HepG2 (cell line): ENCODE measurements around the gene ZNF467. TPM values are rescaled to one million over a fixed set of nuclear protein-coding genes. Genes with fewer than 3 reads are reported as not detected.

ENCODE experiments used
- ATAC-seq: fragments of 200-7000 bp; cut with Tn5 transposase; 3 replicates; pipeline ENCODE4 v1.9.1; 2020; ENCODE audit warnings: mild to moderate bottlenecking, moderate library complexity
- BruUV-seq: library from RNA; stranded (reverse); fragments of 400-500 nt; replicated peaks from 2 replicates; lab custom pipeline; 2021; lab: Mats Ljungman, UMichigan
- CTCF ChIA-PET: fragments of 300-600 bp; formaldehyde crosslinking; extraction: SDS; loops from one replicate; lab custom pipeline; 2021; ENCODE audit warnings: low total read pairs, inconsistent platforms, low intra/inter-chr PET ratio; lab: Yijun Ruan, JAX
- POLR2A ChIA-PET: fragments of 350-600 bp; sonication (Branson Sonifier 250); formaldehyde crosslinking; loops from one replicate; lab custom pipeline; 2020; ENCODE audit warnings: antibody characterized with exemption, inconsistent platforms; lab: Yijun Ruan, JAX
- DNase-seq: peaks from one replicate; pipeline ENCODE4 v3.0.0-alpha.2; 2015; ENCODE audit warnings: low spot score
- FAIRE-seq: peaks from 3 replicates; lab custom pipeline; 2011; peaks lifted over from hg19 to GRCh38; lab: Jason Lieb, UNC
- H2AFZ ChIP-seq: one replicate; pipeline ENCODE4 v1.6.1; 2011; ENCODE audit warnings: low read length, inconsistent platforms
- H3K27ac ChIP-seq: fragments of 300-600 bp; 3 replicates; pipeline ENCODE4 v1.8.0; 2011; ENCODE audit warnings: mixed run types, mild to moderate bottlenecking, mixed read lengths, low read length, inconsistent platforms; ENCODE audit not compliant: insufficient read depth; ENCODE audit errors: extremely low read length
- H3K27me3 ChIP-seq, 2 experiments: fragments of 200-600 bp in 1 of 2; 2 replicates in 1 of 2; 3 replicates in 1 of 2; pipeline versions ENCODE4 v1.6.0 to v1.8.0; 2011; ENCODE audit warnings: low read length in 2 of 2, mild to moderate bottlenecking in 2 of 2, moderate library complexity in 2 of 2, inconsistent platforms in 1 of 2; ENCODE audit not compliant: insufficient read depth in 2 of 2, control insufficient read depth in 1 of 2
- H3K36me3 ChIP-seq, 2 experiments: fragments of 200-600 bp in 1 of 2; replicated peaks in 1 of 2; 2 replicates in 1 of 2; 3 replicates in 1 of 2; pipeline versions ENCODE4 v1.5.1 to v1.8.0; 2011; ENCODE audit warnings: low read length in 2 of 2, inconsistent platforms in 1 of 2; ENCODE audit not compliant: insufficient read depth in 2 of 2, control insufficient read depth in 1 of 2
- H3K4me1 ChIP-seq: 2 replicates; pipeline ENCODE4 v1.5.1; 2012; ENCODE audit warnings: low read length, inconsistent platforms; ENCODE audit not compliant: insufficient read depth
- H3K4me2 ChIP-seq: 2 replicates; pipeline ENCODE4 v1.6.0; 2011; ENCODE audit warnings: low read depth, low read length, inconsistent platforms
- H3K4me3 ChIP-seq, 3 experiments: fragments of 200-600 bp in 1 of 3; sonication (generic), shearing (Covaris generic) in 1 of 3; replicated peaks in 1 of 3; 2 replicates each; pipeline ENCODE4 v1.5.1; 2011 to 2016; ENCODE audit warnings: low read length in 3 of 3, inconsistent platforms in 2 of 3, low read depth in 2 of 3, mild to moderate bottlenecking in 2 of 3, control low read depth in 1 of 3, mixed read lengths in 1 of 3; ENCODE audit not compliant: insufficient read depth in 1 of 3
- H3K79me2 ChIP-seq: one replicate; pipeline ENCODE4 v1.6.1; 2011; ENCODE audit warnings: low read length, inconsistent platforms; ENCODE audit not compliant: insufficient read depth
- H3K9ac ChIP-seq: 2 replicates; pipeline ENCODE4 v1.6.0; 2011; ENCODE audit warnings: mild to moderate bottlenecking, low read depth, low read length, inconsistent platforms; ENCODE audit not compliant: insufficient read depth
- H3K9me3 ChIP-seq: 2 replicates; pipeline ENCODE4 v1.5.1; 2012; ENCODE audit warnings: mild to moderate bottlenecking, low read length
- H4K20me1 ChIP-seq: 2 replicates; pipeline ENCODE4 v1.6.0; 2011; ENCODE audit warnings: inconsistent platforms, mild to moderate bottlenecking, low read length, moderate library complexity; ENCODE audit not compliant: insufficient read depth
- ATF7 ChIP-seq, 2 experiments: fragments of 450-650 bp in 1 of 2; sonication (generic) in 1 of 2; formaldehyde crosslinking in 1 of 2; IDR thresholded peaks; 2 replicates each; pipeline versions ENCODE4 v1.4.0 to v1.6.1; 2016 to 2020; ENCODE audit warnings: antibody characterized with exemption in 1 of 2, mild to moderate bottlenecking in 1 of 2, missing genetic modification reagents in 1 of 2
- ATRX ChIP-seq: sonication (generic); formaldehyde crosslinking; IDR thresholded peaks from 2 replicates; pipeline ENCODE4 v1.4.0; 2020; ENCODE audit warnings: missing genetic modification reagents, borderline replicate concordance
- CHD4 ChIP-seq: fragments of 200-600 bp; sonication (generic); IDR thresholded peaks from 2 replicates; pipeline ENCODE4 v1.7.0; 2017; ENCODE audit warnings: mild to moderate bottlenecking, low read length, borderline replicate concordance
- FOXJ3 ChIP-seq: sonication (generic); formaldehyde crosslinking; IDR thresholded peaks from 2 replicates; pipeline ENCODE4 v1.4.0; 2020; ENCODE audit warnings: missing genetic modification reagents, mild to moderate bottlenecking, borderline replicate concordance
- FOXP4 ChIP-seq: sonication (generic); formaldehyde crosslinking; IDR thresholded peaks from 2 replicates; pipeline ENCODE4 v1.4.0; 2020; ENCODE audit warnings: missing genetic modification reagents
- HHEX ChIP-seq: IDR thresholded peaks from 2 replicates; pipeline ENCODE4 v1.6.1; 2016; ENCODE audit warnings: control low read depth
- KDM4B ChIP-seq: sonication (generic); formaldehyde crosslinking; IDR thresholded peaks from 2 replicates; pipeline ENCODE4 v1.4.0; 2020; ENCODE audit warnings: missing genetic modification reagents
- KLF11 ChIP-seq: IDR thresholded peaks from 2 replicates; pipeline ENCODE4 v1.6.1; 2016; ENCODE audit warnings: missing compliant biosample characterization
- KLF13 ChIP-seq: sonication (generic); formaldehyde crosslinking; IDR thresholded peaks from 2 replicates; pipeline ENCODE4 v1.4.0; 2020; ENCODE audit warnings: mild to moderate bottlenecking, missing genetic modification reagents
- NCOR1 ChIP-seq: fragments of 200-600 bp; sonication (generic); IDR thresholded peaks from 2 replicates; pipeline ENCODE4 v1.7.0; 2017; ENCODE audit warnings: antibody characterized with exemption, low read length, borderline replicate concordance
- NONO ChIP-seq, 2 experiments: fragments of 450-650 bp in 1 of 2; sonication (generic) in 1 of 2; formaldehyde crosslinking in 1 of 2; IDR thresholded peaks in 1 of 2; conservative IDR thresholded peaks in 1 of 2; 2 replicates each; pipeline versions ENCODE4 v1.6.1 to v1.8.0; 2017 to 2022; ENCODE audit warnings: mild to moderate bottlenecking in 1 of 2, missing genetic modification reagents in 1 of 2, moderate library complexity in 1 of 2
- SSRP1 ChIP-seq: IDR thresholded peaks from 2 replicates; pipeline ENCODE4 v1.6.1; 2016; ENCODE audit warnings: control low read depth
- THAP8 ChIP-seq: sonication (generic); formaldehyde crosslinking; IDR thresholded peaks from 2 replicates; pipeline ENCODE4 v1.5.1; 2020; ENCODE audit warnings: missing genetic modification reagents, mild to moderate bottlenecking, borderline replicate concordance
- XRCC5 ChIP-seq: fragments of 200-400 bp; formaldehyde crosslinking; optimal IDR thresholded peaks from 2 replicates; pipeline ENCODE3; 2017; ENCODE audit warnings: mild to moderate bottlenecking, low read length
- ZNF20 ChIP-seq: sonication (generic); formaldehyde crosslinking; IDR thresholded peaks from 2 replicates; pipeline ENCODE4 v1.4.0; 2020; ENCODE audit warnings: mild to moderate bottlenecking, moderate library complexity, missing genetic modification reagents
- ZNF326 ChIP-seq: sonication (generic); formaldehyde crosslinking; IDR thresholded peaks from 2 replicates; pipeline ENCODE4 v1.4.0; 2020; ENCODE audit warnings: missing genetic modification reagents, borderline replicate concordance
- ZNF512 ChIP-seq: sonication (generic); formaldehyde crosslinking; IDR thresholded peaks from 2 replicates; pipeline ENCODE4 v1.4.0; 2020; ENCODE audit warnings: mild to moderate bottlenecking, missing genetic modification reagents
- WGBS: methylation state at CpG from one replicate; pipeline ENCODE4 v1.1.6; 2017; ENCODE audit warnings: low lambda C conversion rate; 5-methylcytosine and 5-hydroxymethylcytosine counted together
- in situ Hi-C: cut with HindIII; loops from 2 replicates; pipeline ENCODE4 v1.10.0; 2017; ENCODE audit warnings: low pct_unique_long_range_greater_than_20kb; ENCODE audit not compliant: extremely low pct_ligation_motif_present
- intact Hi-C: fragments of 100-400 bp; cut with micrococcal nuclease; formaldehyde crosslinking; loops from one replicate; pipeline ENCODE4 v1.10.0; 2022; ENCODE audit not compliant: unreplicated experiment
- polyA plus RNA-seq, 8 experiments: library from polyadenylated mRNA; depleted of rRNA in 3 of 8; stranded (reverse) in 7 of 8; unstranded in 1 of 8; fragments of >200 nt; fragmentation: Illumina TruSeq in 4 of 8; extraction: Trizol in 4 of 8; gene quantifications; 2 replicates each; pipeline versions ENCODE4 v1.2.1 to v1.2.3, GENCODE V29; 2011 to 2016; ENCODE audit warnings: low read depth in 4 of 8, missing spikeins in 1 of 8, mixed read lengths in 1 of 8; ENCODE audit not compliant: insufficient read depth in 1 of 8
- total RNA-seq, 5 experiments: library from RNA; depleted of rRNA; stranded (reverse); fragments of >200 nt; fragmentation: Illumina TruSeq; extraction: Trizol; gene quantifications; 2 replicates each; pipeline ENCODE4 v1.2.3, GENCODE V29; 2016; ENCODE audit warnings: low read depth in 1 of 5

The ZNF467 gene
- total and polyA plus RNA-seq, 2 of the 13 experiments (the other 11 are each of a cell fraction or from before 2014, with no cell fraction given): 0.03 TPM; not detected in 1

GRCh38 chr7:149759093-149759860 lies 14.1 kb downstream of the ZNF467 start:
- H3K4me2 ChIP-seq: no peak overlapping the region
- DNase-seq (no peak), FAIRE-seq (no peak), ATAC-seq (no peak)
- no peaks in the 10 kb centered on the region for H3K9me3 ChIP-seq
- H3K9ac ChIP-seq: no peak overlapping the region
- H3K79me2 ChIP-seq: no peaks in the 10 kb centered on the region
- H3K36me3 ChIP-seq: no peaks in the 10 kb centered on the region
- intact Hi-C loops: no loop called here
- 37% methylated on average over 10 of the region's 12 CpGs for WGBS
- no peak overlapping the region for H2AFZ ChIP-seq
- in situ Hi-C loops: no loop called here
- BruUV-seq: no TSS peak
- TF ChIP-seq CHD4 (no peak), XRCC5 (no peak), ZNF326 (CRISPR knock-in tag) (no peak), ATF7 (IDR thresholded peaks at IDR 0.05) (no peak), ATF7 (CRISPR knock-in tag; IDR thresholded peaks at IDR 0.05) (no peak), THAP8 (CRISPR knock-in tag) (no peak), FOXJ3 (no peak), NONO (IDR thresholded peaks at IDR 0.05) (no peak), NONO (CRISPR knock-in tag; conservative IDR thresholded peaks at IDR 0.05) (no peak), KDM4B (CRISPR knock-in tag) (no peak), SSRP1 (CRISPR knock-in tag) (no peak), KLF13 (no peak), ZNF512 (no peak), NCOR1 (no peak), FOXP4 (CRISPR knock-in tag) (no peak), KLF11 (no peak), HHEX (CRISPR knock-in tag) (no peak), ZNF20 (no peak), ATRX (CRISPR knock-in tag) (no peak)
- H3K27ac ChIP-seq: no peak overlapping the region
- peaks cover 0 to 6% of the 10 kb centered on the region in 2 experiments; a peak in 2 of 5 replicates for H3K27me3 ChIP-seq
- H4K20me1 ChIP-seq: no peaks in the 10 kb centered on the region
- no peaks in the 10 kb centered on the region for H3K4me1 ChIP-seq
- ChIA-PET CTCF (no interaction called here), POLR2A (no interaction called here)
- H3K4me3 ChIP-seq: no peak overlapping the region
